Esophagus muscularis mucosa (tissue), 4 donors: Measurements from ENCODE around the gene BBX. TPM values are rescaled to one million over a fixed set of nuclear protein-coding genes. Genes with fewer than 3 reads are reported as not detected.

ENCODE experiments used
- DNase-seq: peaks from one replicate; pipeline ENCODE4 v3.0.0-alpha.2; 2017; ENCODE audit errors: extremely low spot score
- H3K27ac ChIP-seq, 4 donors: fragments of 200-600 bp; sonication (generic); replicated peaks in 1 of 4; 1 replicate in 3 of 4; 2 replicates in 1 of 4; pipeline ENCODE4 v1.5.1; 2016 to 2019; ENCODE audit warnings: mild to moderate bottlenecking in 1 of 4
- H3K27me3 ChIP-seq, 4 donors: fragments of 200-600 bp; sonication (generic); one replicate each; pipeline versions ENCODE4 v1.5.1 to v1.6.0; 2016 to 2019
- H3K36me3 ChIP-seq, 4 donors: fragments of 200-600 bp; sonication (generic); one replicate each; pipeline ENCODE4 v1.5.1; 2016 to 2019
- H3K4me1 ChIP-seq, 4 donors: fragments of 200-600 bp; sonication (generic); one replicate each; pipeline ENCODE4 v1.5.1; 2016 to 2019
- H3K4me3 ChIP-seq, 4 donors: fragments of 200-600 bp; sonication (generic); 1 replicate in 2 of 4; 2 replicates in 2 of 4; pipeline ENCODE4 v1.5.1; 2016 to 2019; ENCODE audit warnings: mild to moderate bottlenecking in 4 of 4, moderate library complexity in 1 of 4
- H3K9me3 ChIP-seq, 4 donors: fragments of 200-600 bp; sonication (generic); 1 replicate in 3 of 4; 2 replicates in 1 of 4; pipeline ENCODE4 v1.5.1; 2016 to 2019
- EP300 ChIP-seq: sonication (generic); formaldehyde crosslinking; IDR thresholded peaks from one replicate; pipeline ENCODE4 v1.6.1; 2017; ENCODE audit warnings: antibody characterized with exemption
- POLR2A ChIP-seq: fragments of 450-650 bp; IDR thresholded peaks from one replicate; pipeline ENCODE4 v1.6.1; 2017; ENCODE audit warnings: antibody characterized with exemption, moderate library complexity, mild to moderate bottlenecking, low read depth
- POLR2AphosphoS5 ChIP-seq, 2 donors: sonication (generic); formaldehyde crosslinking; IDR thresholded peaks; one replicate each; pipeline ENCODE4 v1.6.1; 2017; ENCODE audit warnings: antibody characterized with exemption in 2 of 2
- WGBS: methylation state at CpG from one replicate; pipeline ENCODE4 v1.1.5; 2018; 5-methylcytosine and 5-hydroxymethylcytosine counted together
- intact Hi-C: fragments of 100-400 bp; cut with DNase I; formaldehyde crosslinking; loops from one replicate; pipeline ENCODE4 v1.15.1; 2023
- total RNA-seq, 4 donors: library from RNA; depleted of rRNA; stranded (reverse); fragments of >200 nt; gene quantifications; one replicate each; pipeline versions ENCODE4 v1.1.0 to v1.2.1, GENCODE V29; 2016
- TF ChIP-seq, protein P1 (sequence below), 3 experiments: fragments of 200-600 bp in 2 of 3; fragments of 450-650 bp in 1 of 3; sonication (generic) in 2 of 3; IDR thresholded peaks; one replicate each; pipeline ENCODE4 v1.5.1; 2017 to 2019; ENCODE audit warnings: antibody characterized with exemption in 3 of 3, mild to moderate bottlenecking in 2 of 3, moderate library complexity in 1 of 3

The BBX gene
- total RNA-seq, 4 donors from 2014 or later: 49.2 to 78.9 (median 77.9) TPM

DNA sequence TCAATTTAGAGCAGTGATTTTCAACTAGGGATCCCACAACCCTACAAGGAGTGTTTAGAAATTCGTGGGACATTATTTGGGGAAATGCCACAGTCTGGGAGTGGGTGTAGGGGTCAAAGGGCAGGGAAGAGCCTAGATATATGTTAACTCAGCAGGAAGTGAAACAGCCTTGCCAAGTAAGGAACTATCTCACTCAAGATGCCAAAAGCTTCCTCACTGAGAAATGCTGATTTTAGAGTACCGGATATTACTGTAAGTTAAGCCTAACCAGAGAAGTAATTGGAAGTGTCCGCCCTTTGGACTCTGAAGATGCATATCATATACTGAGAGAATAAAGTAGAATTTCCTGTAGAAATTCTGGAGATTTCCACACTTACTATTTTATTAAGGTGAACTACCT lies 158.6 kb downstream of the BBX start:
- TF ChIP-seq, protein P1, sequence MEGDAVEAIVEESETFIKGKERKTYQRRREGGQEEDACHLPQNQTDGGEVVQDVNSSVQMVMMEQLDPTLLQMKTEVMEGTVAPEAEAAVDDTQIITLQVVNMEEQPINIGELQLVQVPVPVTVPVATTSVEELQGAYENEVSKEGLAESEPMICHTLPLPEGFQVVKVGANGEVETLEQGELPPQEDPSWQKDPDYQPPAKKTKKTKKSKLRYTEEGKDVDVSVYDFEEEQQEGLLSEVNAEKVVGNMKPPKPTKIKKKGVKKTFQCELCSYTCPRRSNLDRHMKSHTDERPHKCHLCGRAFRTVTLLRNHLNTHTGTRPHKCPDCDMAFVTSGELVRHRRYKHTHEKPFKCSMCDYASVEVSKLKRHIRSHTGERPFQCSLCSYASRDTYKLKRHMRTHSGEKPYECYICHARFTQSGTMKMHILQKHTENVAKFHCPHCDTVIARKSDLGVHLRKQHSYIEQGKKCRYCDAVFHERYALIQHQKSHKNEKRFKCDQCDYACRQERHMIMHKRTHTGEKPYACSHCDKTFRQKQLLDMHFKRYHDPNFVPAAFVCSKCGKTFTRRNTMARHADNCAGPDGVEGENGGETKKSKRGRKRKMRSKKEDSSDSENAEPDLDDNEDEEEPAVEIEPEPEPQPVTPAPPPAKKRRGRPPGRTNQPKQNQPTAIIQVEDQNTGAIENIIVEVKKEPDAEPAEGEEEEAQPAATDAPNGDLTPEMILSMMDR (IDR thresholded peaks at IDR 0.05): no peak
- TF ChIP-seq POLR2A (no peak), POLR2AphosphoS5 (IDR thresholded peaks at IDR 0.05) (no peak), EP300 (no peak)
- intact Hi-C loops: loop anchor here (10.0 kb wide), 1 partner anchor 243 kb away; no protein-coding TSS in a partner anchor
- no peak for DNase-seq
- Histone ChIP-seq H3K4me1 (peaks cover 44 to 80% (median 76%) of the 10 kb centered on the region in 4 donors), H3K27me3 (no peaks in the 10 kb centered on the region), H3K36me3 (no peaks in the 10 kb centered on the region), H3K4me3 (no peak overlapping the region), H3K27ac (no peak overlapping the region), H3K9me3 (no peaks in the 10 kb centered on the region)
- 89% methylated on average over 3 of the region's 3 CpGs for WGBS

DNA sequence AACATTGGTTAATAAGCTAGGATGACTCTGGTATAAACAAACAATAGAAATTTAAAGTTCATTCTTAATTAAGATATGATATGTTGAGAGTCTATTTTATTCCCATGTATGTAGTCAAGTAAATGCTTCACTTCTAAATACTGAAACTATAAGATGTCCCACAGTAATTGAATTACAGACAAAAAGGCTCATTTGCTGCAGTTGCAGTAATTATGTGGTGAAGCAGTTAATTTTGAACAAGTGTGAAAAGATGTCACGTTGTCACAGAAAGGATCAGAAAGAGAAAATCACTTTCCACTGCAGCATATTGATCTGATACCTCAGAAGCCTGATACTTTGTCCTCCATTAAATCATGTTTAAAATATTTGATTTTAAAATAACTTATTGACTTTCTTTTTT lies 159.8 kb downstream of the BBX start:
- Histone ChIP-seq H3K4me1 (peaks cover 38 to 68% (median 64%) of the 10 kb centered on the region in 4 donors), H3K4me3 (no peak overlapping the region), H3K27me3 (no peaks in the 10 kb centered on the region), H3K9me3 (no peaks in the 10 kb centered on the region), H3K36me3 (no peaks in the 10 kb centered on the region), H3K27ac (no peak overlapping the region)
- intact Hi-C loops: loop anchor here (10.0 kb wide), 1 partner anchor 242 kb away; no protein-coding TSS in a partner anchor
- TF ChIP-seq, protein P1 (IDR thresholded peaks at IDR 0.05): no peak
- TF ChIP-seq POLR2AphosphoS5 (IDR thresholded peaks at IDR 0.05) (no peak), POLR2A (no peak), EP300 (no peak)
- DNase-seq: no peak
- WGBS: 92% methylated on average over 1 of the region's 1 CpG

DNA sequence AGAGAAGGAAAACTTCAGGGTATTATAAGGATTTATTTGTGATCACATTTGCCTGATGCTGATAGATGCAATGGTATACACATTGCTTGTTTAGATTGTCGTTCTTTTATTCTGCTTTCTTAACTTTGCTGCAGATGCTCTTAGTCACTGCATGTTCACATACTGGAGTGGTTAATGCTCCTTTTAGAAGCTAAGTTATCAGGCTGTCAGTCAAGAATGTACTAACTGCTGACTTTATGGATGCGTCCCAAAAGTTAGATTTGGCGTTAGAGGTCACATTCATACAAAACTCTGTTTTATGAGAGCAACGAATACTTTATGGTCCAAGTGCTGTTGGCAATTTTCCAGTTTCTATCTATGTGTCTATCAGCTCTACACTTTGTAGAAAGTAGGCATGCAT lies 160.7 kb downstream of the BBX start:
- intact Hi-C loops: loop anchor here (10.0 kb wide), 1 partner anchor 241 kb away; no protein-coding TSS in a partner anchor

DNA sequence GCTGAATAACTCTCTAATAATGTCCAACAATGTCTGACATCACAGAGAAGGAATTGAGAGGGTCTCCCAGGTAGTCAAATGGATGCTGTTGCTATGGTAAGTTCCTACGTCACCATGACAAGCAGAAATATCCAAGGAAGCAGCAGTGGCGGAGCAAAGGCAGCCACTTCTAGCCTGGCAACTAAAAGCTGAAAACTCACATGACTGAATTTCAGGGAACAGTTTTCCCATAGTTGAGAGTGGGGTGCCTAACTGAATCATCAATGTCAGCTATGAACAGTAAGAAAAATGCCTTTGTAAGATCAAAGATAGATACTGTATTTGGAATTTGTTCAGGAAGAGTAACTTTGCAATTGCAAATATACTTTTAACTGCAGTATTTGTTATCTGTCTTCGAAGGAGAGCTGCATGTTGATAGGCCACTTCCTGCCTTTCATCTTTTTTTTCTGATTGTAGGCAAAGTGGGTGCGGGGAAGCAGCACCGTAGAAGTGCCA lies 161.7 kb downstream of the BBX start:
- Histone ChIP-seq H3K27me3 (no peaks in the 10 kb centered on the region), H3K27ac (no peak overlapping the region), H3K9me3 (no peaks in the 10 kb centered on the region), H3K36me3 (no peaks in the 10 kb centered on the region), H3K4me1 (peaks cover 37 to 55% (median 52%) of the 10 kb centered on the region in 4 donors), H3K4me3 (no peak overlapping the region)
- no peak for TF ChIP-seq EP300
- TF ChIP-seq, protein P1 (IDR thresholded peaks at IDR 0.05): no peak
- no peak for TF ChIP-seq POLR2A
- no peak for TF ChIP-seq POLR2AphosphoS5 (IDR thresholded peaks at IDR 0.05)
- no peak for DNase-seq
- intact Hi-C loops: loop anchor here (10.0 kb wide), 1 partner anchor 240 kb away; no protein-coding TSS in a partner anchor
- 74% methylated on average over 5 of the region's 5 CpGs for WGBS

More for the DNA sequence above, 160.7 kb downstream of the BBX start:
- Histone ChIP-seq H3K9me3 (no peaks in the 10 kb centered on the region), H3K27me3 (no peaks in the 10 kb centered on the region), H3K4me1 (peaks cover 38 to 63% (median 58%) of the 10 kb centered on the region in 4 donors), H3K4me3 (no peak overlapping the region), H3K36me3 (no peaks in the 10 kb centered on the region), H3K27ac (no peak overlapping the region)
- no peak for DNase-seq
- 52% methylated on average over 4 of the region's 4 CpGs for WGBS
- TF ChIP-seq POLR2AphosphoS5 (IDR thresholded peaks at IDR 0.05) (peak in 1 of 2 donors; percentile 41), POLR2A (no peak), EP300 (no peak)
- TF ChIP-seq, protein P1 (IDR thresholded peaks at IDR 0.05): no peak
